B cell (primary cell): ENCODE results near the gene SP3. TPM values are rescaled to one million over a fixed set of nuclear protein-coding genes. Genes with fewer than 3 reads are reported as not detected.
A peak's percentile ranks its signal among the peaks of the same experiment; 100 is the strongest.

Experiments used
- ATAC-seq: fragments of 200-7000 bp; cut with Tn5 transposase; one replicate; pipeline ENCODE4 v1.10.0; 2021; ENCODE audit warnings: low read depth, mild to moderate bottlenecking, moderate number of reproducible peaks, moderate library complexity
- CTCF ChIA-PET: fragments of 350-600 bp; sonication (Branson Sonifier 250); formaldehyde crosslinking; loops from one replicate; lab custom pipeline; 2021; ENCODE audit warnings: antibody characterized with exemption, inconsistent platforms; lab: Charles Lee
- POLR2A ChIA-PET: fragments of 350-600 bp; sonication (Branson Sonifier 250); formaldehyde crosslinking; loops from one replicate; lab custom pipeline; 2021; ENCODE audit warnings: antibody characterized with exemption; lab: Charles Lee
- DNase-seq: peaks from one replicate; pipeline ENCODE4 v3.0.0; 2013
- H2AFZ ChIP-seq: 2 replicates; pipeline ENCODE4 v1.6.1; 2012; ENCODE audit warnings: mild to moderate bottlenecking, low read depth, low read length; ENCODE audit not compliant: insufficient read depth, poor library complexity, severe bottlenecking
- H3K27ac ChIP-seq, 2 donors: 1 replicate in 1 of 2; 2 replicates in 1 of 2; pipeline ENCODE4 v1.5.1; 2012 to 2013; ENCODE audit warnings: low read length in 2 of 2, mild to moderate bottlenecking in 2 of 2, moderate library complexity in 1 of 2
- H3K27me3 ChIP-seq, 4 experiments: fragments of 200-600 bp in 1 of 4; sonication (generic) in 1 of 4; replicated peaks in 1 of 4; 1 replicate in 2 of 4; 2 replicates in 2 of 4; pipeline versions ENCODE4 v1.6.1 to v1.7.0; 2013 to 2016; ENCODE audit warnings: low read length in 3 of 4, mild to moderate bottlenecking in 2 of 4, mixed read lengths in 1 of 4, moderate library complexity in 1 of 4; ENCODE audit not compliant: insufficient read depth in 4 of 4, control insufficient read depth in 3 of 4; ENCODE audit errors: control extremely low read depth in 1 of 4
- H3K36me3 ChIP-seq, 2 experiments: replicated peaks in 1 of 2; 1 replicate in 1 of 2; 2 replicates in 1 of 2; pipeline versions ENCODE4 v1.6.1 to v1.7.1; 2013; ENCODE audit warnings: low read length in 1 of 2; ENCODE audit not compliant: insufficient read depth in 2 of 2, control insufficient read depth in 1 of 2; ENCODE audit errors: control extremely low read depth in 1 of 2, extremely low read depth in 1 of 2
- H3K4me1 ChIP-seq, 2 donors: fragments of 200-600 bp in 1 of 2; sonication (generic) in 1 of 2; 1 replicate in 1 of 2; 2 replicates in 1 of 2; pipeline versions ENCODE4 v1.5.1 to v1.6.1; 2013 to 2017; ENCODE audit warnings: low read length in 2 of 2; ENCODE audit not compliant: control insufficient read depth in 2 of 2, insufficient read depth in 2 of 2
- H3K4me2 ChIP-seq: replicated peaks from 2 replicates; pipeline ENCODE3; 2012; ENCODE audit warnings: mild to moderate bottlenecking, low read depth, low read length; ENCODE audit not compliant: poor library complexity, severe bottlenecking
- H3K4me3 ChIP-seq, 5 experiments: fragments of 200-600 bp in 1 of 5; sonication (generic) in 1 of 5; 1 replicate in 3 of 5; 2 replicates in 2 of 5; pipeline versions ENCODE4 v1.5.1 to v1.7.0; 2011 to 2016; ENCODE audit warnings: low read length in 4 of 5, mild to moderate bottlenecking in 4 of 5, low read depth in 2 of 5, control low read depth in 1 of 5, moderate library complexity in 1 of 5; ENCODE audit not compliant: insufficient read depth in 1 of 5; ENCODE audit errors: control extremely low read depth in 1 of 5, extremely low read depth in 1 of 5
- H3K79me2 ChIP-seq: fragments of 200-600 bp; sonication (generic); one replicate; pipeline ENCODE4 v1.6.0; 2016; ENCODE audit warnings: low read length; ENCODE audit not compliant: control insufficient read depth, insufficient read depth
- H3K9ac ChIP-seq: fragments of 200-600 bp; sonication (generic); 2 replicates; pipeline ENCODE4 v1.6.1; 2017; ENCODE audit warnings: mild to moderate bottlenecking, low read length, moderate library complexity
- H3K9me3 ChIP-seq, 3 donors: one replicate each; pipeline versions ENCODE4 v1.6.1 to v1.7.1; 2013; ENCODE audit warnings: low read length in 2 of 3; ENCODE audit not compliant: control insufficient read depth in 2 of 3, insufficient read depth in 1 of 3; ENCODE audit errors: control extremely low read depth in 1 of 3
- H4K20me1 ChIP-seq: 2 replicates; pipeline ENCODE4 v1.6.0; 2012; ENCODE audit warnings: mild to moderate bottlenecking, low read length; ENCODE audit not compliant: insufficient read depth, control insufficient read depth, poor library complexity, severe bottlenecking
- H3K27ac Mint-ChIP-seq: one replicate; pipeline ENCODE4 v1.8.0; 2021; ENCODE audit warnings: mixed read lengths
- H3K27me3 Mint-ChIP-seq: one replicate; pipeline ENCODE4 v1.8.0; 2021; ENCODE audit warnings: mixed read lengths
- H3K4me1 Mint-ChIP-seq: one replicate; pipeline ENCODE4 v1.8.0; 2021; ENCODE audit warnings: mixed read lengths
- H3K4me3 Mint-ChIP-seq: one replicate; pipeline ENCODE4 v1.8.0; 2021; ENCODE audit warnings: mixed read lengths
- H3K9me3 Mint-ChIP-seq: one replicate; pipeline ENCODE4 v1.8.0; 2022; ENCODE audit warnings: mixed read lengths; ENCODE audit not compliant: insufficient read depth
- CTCF ChIP-seq: fragments of 200-600 bp; IDR thresholded peaks from one replicate; pipeline ENCODE4 v1.8.0; 2022; ENCODE audit warnings: antibody characterized with exemption, mild to moderate bottlenecking
- EZH2 ChIP-seq: IDR thresholded peaks from 2 replicates; pipeline ENCODE4 v1.6.1; 2012; ENCODE audit warnings: borderline replicate concordance, low read depth, mild to moderate bottlenecking, moderate library complexity, low read length; ENCODE audit not compliant: insufficient read depth, poor library complexity, severe bottlenecking
- WGBS: methylation state at CpG from one replicate; pipeline ENCODE4 v1.1.5; 2013; ENCODE audit warnings: missing lambda C conversion rate; ENCODE audit not compliant: insufficient coverage; 5-methylcytosine and 5-hydroxymethylcytosine counted together
- intact Hi-C: fragments of 100-400 bp; cut with micrococcal nuclease; formaldehyde crosslinking; loops from one replicate; pipeline ENCODE4 v1.10.0; 2022
- polyA plus RNA-seq: library from polyadenylated mRNA; depleted of rRNA; stranded (reverse); fragments of >200 nt; gene quantifications from 2 replicates; pipeline ENCODE4 v1.2.3, GENCODE V29; 2012
- total RNA-seq, 2 donors: library from RNA; stranded (reverse); fragments of 120-200 nt in 1 of 2; gene quantifications; 1 replicate in 1 of 2; 2 replicates in 1 of 2; pipeline versions ENCODE4 v1.2.3 to v1.2.4, GENCODE V29; 2013 to 2022

Gene SP3
- total and polyA plus RNA-seq, 2 donors (not counting 1 experiment from before 2014, with no cell fraction given) = 31.9 to 152 TPM

- Histone ChIP-seq H3K4me3 (no peak overlapping the region), H3K36me3 (peaks cover 2 to 44% of the 10 kb centered on the region in 2 experiments), H3K79me2 (peaks cover 81% of the 10 kb centered on the region), H3K27me3 (no peaks in the 10 kb centered on the region), H2AFZ (no peak overlapping the region), H3K27ac (peak overlapping the region in 1 of 2 donors; percentile 69), H3K9ac (no peak overlapping the region), H3K4me2 (peak overlapping the region; percentile 4), H3K9me3 (peaks cover 0 to 6% (median 3%) of the 10 kb centered on the region in 3 donors), H3K4me1 (peaks cover 23 to 54% of the 10 kb centered on the region in 2 donors), H4K20me1 (peaks cover 37% of the 10 kb centered on the region)
- TF ChIP-seq EZH2 (no peak), CTCF (no peak)
- 100% methylated on average over 1 of the region's 7 CpGs for WGBS
- Mint-ChIP-seq H3K4me3 (peak overlapping the region; percentile 37), H3K4me1 (peaks cover 63% of the 10 kb centered on the region), H3K27me3 (no peaks in the 10 kb centered on the region), H3K9me3 (no peaks in the 10 kb centered on the region), H3K27ac (peak overlapping the region; percentile 50)
- CTCF ChIA-PET = interaction anchor here (0.7 to 2.1 kb wide), 2 partner anchors 75 to 76 kb away, joined by 3 to 5 read pairs; no protein-coding TSS in a partner anchor
- POLR2A ChIA-PET = no interaction called here
- intact Hi-C loops = loop anchor here (5.0 to 10.0 kb wide), 3 partner anchors 63 to 1205 kb away; partner anchors contain the start of genes ATF2 and WIPF1
- no peak for ATAC-seq
- no peak for DNase-seq
These were observed 5.3 kb downstream of the SP3 start for GRCh38 chr2:173959909-173960308.

GRCh38 chr2:173959358-173959884, 5.8 kb downstream of the SP3 start:
- Histone ChIP-seq H3K4me3 (no peak overlapping the region), H3K27ac (peak overlapping the region in 1 of 2 donors; percentile 69), H3K9ac (no peak overlapping the region), H3K9me3 (peaks cover 0 to 6% (median 3%) of the 10 kb centered on the region in 3 donors), H3K27me3 (no peaks in the 10 kb centered on the region), H2AFZ (no peak overlapping the region), H3K36me3 (peaks cover 2 to 49% of the 10 kb centered on the region in 2 experiments), H3K4me2 (no peak overlapping the region), H3K79me2 (peaks cover 85% of the 10 kb centered on the region), H3K4me1 (peaks cover 23 to 54% of the 10 kb centered on the region in 2 donors), H4K20me1 (peaks cover 42% of the 10 kb centered on the region)
- Mint-ChIP-seq H3K4me3 (peak overlapping the region; percentile 37), H3K4me1 (peaks cover 66% of the 10 kb centered on the region), H3K27me3 (no peaks in the 10 kb centered on the region), H3K9me3 (no peaks in the 10 kb centered on the region), H3K27ac (peak overlapping the region; percentile 50)
- ChIA-PET POLR2A (no interaction called here), CTCF (interaction anchor here (2.1 kb wide), 1 partner anchor 76 kb away, joined by 5 read pairs; no protein-coding TSS in a partner anchor)
- no peak for ATAC-seq
- TF ChIP-seq EZH2 = no peak
- no peak for TF ChIP-seq CTCF
- WGBS = 94% methylated on average over 5 of the region's 16 CpGs
- DNase-seq = no peak
- intact Hi-C loops = no loop called here
